ENCODE measurements around the gene PALS2. TPM values are rescaled to one million over a fixed set of nuclear protein-coding genes. Genes with fewer than 3 reads are reported as not detected.

Gene PALS2
- total and polyA plus RNA-seq, 4 donors = 12.7 to 155 (median 48.0) TPM

DNA sequence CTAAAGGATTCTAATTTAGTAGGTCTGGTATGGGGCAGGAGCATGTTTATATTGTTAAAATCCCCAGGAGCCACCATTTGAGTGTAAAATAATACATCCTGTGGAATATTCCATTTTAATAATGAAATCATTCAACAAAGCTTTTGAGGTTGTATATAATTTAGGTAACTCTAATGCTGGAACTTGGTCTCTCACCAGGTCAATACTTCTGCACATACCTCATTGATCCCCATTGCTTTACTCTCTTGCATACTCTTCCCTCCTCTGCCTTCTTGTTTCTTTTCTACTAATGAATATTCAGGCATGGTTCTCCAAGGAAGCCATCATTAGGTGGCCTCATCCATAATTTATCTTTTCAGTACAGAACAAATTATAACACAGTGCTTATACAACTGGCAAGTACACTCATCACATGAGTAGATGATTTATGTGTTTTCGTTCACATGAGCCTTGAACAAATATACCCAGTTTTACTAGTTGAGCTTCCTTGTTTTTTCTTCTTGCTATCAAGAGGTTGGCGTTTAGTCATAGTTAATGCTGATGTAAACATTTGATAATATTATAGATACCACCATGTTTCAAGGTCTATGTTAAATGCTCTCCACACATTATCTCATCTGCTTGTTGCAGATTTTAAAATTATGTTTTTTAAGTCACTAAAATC is 7.2 kb downstream of the PALS2 start:
- DNase-seq (ENCODE audit: low read depth in 4 of 6, low spot score in 6 of 6) = no peak
- Histone ChIP-seq H3K4me1 (ENCODE audit: control insufficient read depth, insufficient read depth, low read length) (no peaks in the 10 kb centered on the region), H3K27ac (ENCODE audit: low read depth, low read length) (no peak overlapping the region), H3K9me3 (ENCODE audit: control insufficient read depth, insufficient read depth, low read length) (no peaks in the 10 kb centered on the region), H3K4me3 (ENCODE audit: low read depth, low read length) (no peak overlapping the region), H3K27me3 (ENCODE audit: control insufficient read depth, insufficient read depth, low read length) (no peaks in the 10 kb centered on the region), H3K36me3 (ENCODE audit: control insufficient read depth, insufficient read depth, low read length) (no peaks in the 10 kb centered on the region)
- WGBS (ENCODE audit: insufficient coverage) = no CpG with 5 or more reads among the region's 2 CpGs

DNA sequence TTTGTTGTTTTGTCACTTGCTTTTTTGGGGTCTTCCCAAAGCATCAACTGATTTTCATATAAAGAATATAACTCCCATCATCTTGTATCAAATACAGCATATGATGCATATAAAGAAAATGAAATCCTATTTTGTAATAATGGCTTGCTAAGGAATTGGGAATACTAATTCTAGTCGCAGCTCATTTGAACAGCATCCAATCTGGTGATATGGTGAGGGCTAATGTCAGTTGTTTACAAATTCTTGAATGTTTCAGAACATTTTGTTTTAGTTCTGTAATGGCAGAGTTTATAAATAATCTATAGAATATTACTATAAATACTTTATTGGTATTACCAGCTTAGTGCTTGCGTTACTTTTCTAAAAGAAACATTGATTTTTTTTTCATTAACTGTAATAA is 8.9 kb downstream of the PALS2 start:
- no peak for DNase-seq (ENCODE audit: low read depth in 4 of 6, low spot score in 6 of 6)
- WGBS (ENCODE audit: insufficient coverage) = no CpG with 5 or more reads among the region's 2 CpGs
- H3K27ac ChIP-seq (ENCODE audit: low read depth, low read length) = no peak overlapping the region
- H3K4me1 ChIP-seq (ENCODE audit: control insufficient read depth, insufficient read depth, low read length) = no peaks in the 10 kb centered on the region
- no peaks in the 10 kb centered on the region for H3K9me3 ChIP-seq (ENCODE audit: control insufficient read depth, insufficient read depth, low read length)
- H3K4me3 ChIP-seq (ENCODE audit: low read depth, low read length) = no peak overlapping the region
- H3K27me3 ChIP-seq (ENCODE audit: control insufficient read depth, insufficient read depth, low read length) = no peaks in the 10 kb centered on the region
- H3K36me3 ChIP-seq (ENCODE audit: control insufficient read depth, insufficient read depth, low read length) = no peaks in the 10 kb centered on the region

DNA sequence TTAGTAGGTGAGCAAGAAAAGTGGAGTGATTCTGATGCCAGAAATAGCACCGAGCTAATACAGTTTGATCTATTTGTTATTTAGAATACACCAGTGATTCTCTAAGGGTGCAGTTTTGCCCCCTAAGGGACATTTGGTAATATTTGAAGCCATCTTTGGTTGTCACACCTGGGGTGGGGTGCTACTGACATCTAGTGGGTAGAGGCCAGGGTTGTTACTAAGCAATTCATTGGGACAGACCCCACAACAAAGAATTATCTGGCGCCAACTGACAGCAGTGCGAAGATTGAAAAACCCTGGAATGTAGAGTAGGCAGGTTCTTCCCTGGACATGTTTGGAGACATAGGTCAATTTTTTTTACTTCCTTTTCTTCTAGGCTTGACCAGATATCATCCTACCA is 14.6 kb downstream of the PALS2 start:
- Histone ChIP-seq H3K4me3 (ENCODE audit: low read depth, low read length) (no peak overlapping the region), H3K36me3 (ENCODE audit: control insufficient read depth, insufficient read depth, low read length) (no peaks in the 10 kb centered on the region), H3K27me3 (ENCODE audit: control insufficient read depth, insufficient read depth, low read length) (no peaks in the 10 kb centered on the region), H3K9me3 (ENCODE audit: control insufficient read depth, insufficient read depth, low read length) (no peaks in the 10 kb centered on the region), H3K27ac (ENCODE audit: low read depth, low read length) (no peak overlapping the region), H3K4me1 (ENCODE audit: control insufficient read depth, insufficient read depth, low read length) (no peaks in the 10 kb centered on the region)
- peak in 2 of 6 donors; percentile 10 to 33 for DNase-seq (ENCODE audit: low read depth in 4 of 6, low spot score in 6 of 6)
- WGBS (ENCODE audit: insufficient coverage) = no CpG with 5 or more reads among the region's 3 CpGs

DNA sequence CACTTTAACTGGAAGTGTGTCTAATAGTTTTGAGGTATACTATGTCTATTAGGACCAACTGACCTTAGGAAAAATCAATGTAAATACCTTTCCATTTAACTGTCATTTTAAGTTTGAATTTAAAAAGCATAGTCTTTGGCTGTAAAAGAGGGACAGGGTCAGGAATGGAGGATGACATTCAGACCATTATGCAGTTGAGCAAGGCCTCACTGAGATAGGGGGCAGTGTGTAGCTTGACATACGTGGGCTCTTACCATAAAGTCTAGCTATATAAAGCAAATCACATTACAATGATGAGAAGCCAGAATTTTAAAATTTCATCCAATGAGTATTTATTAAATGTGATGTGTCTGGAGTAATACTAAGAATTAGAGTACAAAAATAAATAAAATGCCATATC is 17.9 kb downstream of the PALS2 start:
- H3K9me3 ChIP-seq (ENCODE audit: control insufficient read depth, insufficient read depth, low read length) = no peaks in the 10 kb centered on the region
- no CpG with 5 or more reads among the region's 1 CpG for WGBS (ENCODE audit: insufficient coverage)
- no peak for DNase-seq (ENCODE audit: low read depth in 4 of 6, low spot score in 6 of 6)

DNA sequence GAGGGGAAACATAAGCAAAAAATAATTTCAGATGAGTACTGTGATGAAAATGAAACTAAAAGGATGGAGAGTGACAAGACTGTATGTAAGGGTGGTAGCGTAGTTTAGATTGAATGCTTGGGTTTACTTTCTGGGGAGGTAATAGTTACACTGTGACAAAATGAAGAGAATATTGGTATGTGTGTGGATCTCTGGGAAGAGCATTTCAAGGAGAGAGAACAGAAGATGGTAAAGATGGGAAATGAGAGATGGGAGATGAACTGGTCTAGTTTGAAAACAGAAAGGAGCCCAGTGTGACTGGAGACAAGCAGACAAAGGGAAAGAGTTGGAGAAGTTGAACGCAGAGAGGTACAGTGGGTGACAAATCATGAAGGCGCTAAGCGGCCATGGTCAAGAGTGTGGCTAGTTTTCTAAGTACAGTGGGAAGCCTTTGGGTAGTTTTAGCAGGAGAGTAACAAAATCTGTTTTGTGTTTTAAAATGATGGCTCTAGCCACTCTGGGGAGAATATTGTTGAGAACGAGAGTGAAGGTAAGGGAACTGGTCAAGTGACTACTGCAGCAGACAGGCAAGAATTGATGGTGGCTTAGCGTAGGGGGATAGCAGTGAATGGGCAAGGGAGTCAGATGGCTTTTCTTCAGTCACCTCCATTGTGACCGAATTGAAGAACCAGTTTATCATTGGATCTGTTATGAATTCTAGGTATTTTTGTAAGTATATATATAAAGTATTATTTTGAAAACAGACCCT is 22.6 kb downstream of the PALS2 start:
- no peaks in the 10 kb centered on the region for H3K9me3 ChIP-seq (ENCODE audit: control insufficient read depth, insufficient read depth, low read length)
- no peak overlapping the region for H3K4me3 ChIP-seq (ENCODE audit: low read depth, low read length)
- no peaks in the 10 kb centered on the region for H3K27me3 ChIP-seq (ENCODE audit: control insufficient read depth, insufficient read depth, low read length)
- no peaks in the 10 kb centered on the region for H3K36me3 ChIP-seq (ENCODE audit: control insufficient read depth, insufficient read depth, low read length)
- DNase-seq (ENCODE audit: low read depth in 4 of 6, low spot score in 6 of 6) = no peak
- no peaks in the 10 kb centered on the region for H3K4me1 ChIP-seq (ENCODE audit: control insufficient read depth, insufficient read depth, low read length)
- no peak overlapping the region for H3K27ac ChIP-seq (ENCODE audit: low read depth, low read length)
- 89% methylated on average over 6 of the region's 7 CpGs for WGBS (ENCODE audit: insufficient coverage)

More for the DNA sequence above, 17.9 kb downstream of the PALS2 start:
- H3K4me3 ChIP-seq (ENCODE audit: low read depth, low read length) = no peak overlapping the region
- H3K4me1 ChIP-seq (ENCODE audit: control insufficient read depth, insufficient read depth, low read length) = no peaks in the 10 kb centered on the region
- H3K36me3 ChIP-seq (ENCODE audit: control insufficient read depth, insufficient read depth, low read length) = no peaks in the 10 kb centered on the region
- H3K27me3 ChIP-seq (ENCODE audit: control insufficient read depth, insufficient read depth, low read length) = no peaks in the 10 kb centered on the region
- H3K27ac ChIP-seq (ENCODE audit: low read depth, low read length) = no peak overlapping the region

DNA sequence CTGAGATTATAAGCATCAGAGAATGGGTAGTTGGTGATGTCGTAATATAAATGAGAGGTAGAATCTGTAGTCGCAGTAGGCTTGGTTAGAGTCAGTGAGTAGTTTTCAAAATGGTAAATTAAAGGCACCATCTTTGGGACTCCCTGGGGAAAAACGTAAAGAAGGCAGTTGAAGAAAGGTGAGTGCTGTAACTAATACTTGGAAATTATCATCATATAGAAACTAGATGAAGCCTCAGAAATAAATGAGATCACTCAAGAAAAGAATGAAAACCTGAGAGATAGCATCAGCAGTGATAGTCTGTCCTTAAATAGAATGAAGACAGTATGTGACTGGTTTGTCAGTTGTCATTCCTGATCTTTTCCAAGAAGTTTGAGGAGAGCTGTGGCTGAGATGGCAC is 23.8 kb downstream of the PALS2 start:
- no peak overlapping the region for H3K4me3 ChIP-seq (ENCODE audit: low read depth, low read length)
- no peaks in the 10 kb centered on the region for H3K27me3 ChIP-seq (ENCODE audit: control insufficient read depth, insufficient read depth, low read length)
- DNase-seq (ENCODE audit: low read depth in 4 of 6, low spot score in 6 of 6) = no peak
- no peaks in the 10 kb centered on the region for H3K4me1 ChIP-seq (ENCODE audit: control insufficient read depth, insufficient read depth, low read length)
- H3K9me3 ChIP-seq (ENCODE audit: control insufficient read depth, insufficient read depth, low read length) = no peaks in the 10 kb centered on the region
- no peaks in the 10 kb centered on the region for H3K36me3 ChIP-seq (ENCODE audit: control insufficient read depth, insufficient read depth, low read length)
- H3K27ac ChIP-seq (ENCODE audit: low read depth, low read length) = no peak overlapping the region
- WGBS (ENCODE audit: insufficient coverage) = 94% methylated on average over 2 of the region's 3 CpGs

DNA sequence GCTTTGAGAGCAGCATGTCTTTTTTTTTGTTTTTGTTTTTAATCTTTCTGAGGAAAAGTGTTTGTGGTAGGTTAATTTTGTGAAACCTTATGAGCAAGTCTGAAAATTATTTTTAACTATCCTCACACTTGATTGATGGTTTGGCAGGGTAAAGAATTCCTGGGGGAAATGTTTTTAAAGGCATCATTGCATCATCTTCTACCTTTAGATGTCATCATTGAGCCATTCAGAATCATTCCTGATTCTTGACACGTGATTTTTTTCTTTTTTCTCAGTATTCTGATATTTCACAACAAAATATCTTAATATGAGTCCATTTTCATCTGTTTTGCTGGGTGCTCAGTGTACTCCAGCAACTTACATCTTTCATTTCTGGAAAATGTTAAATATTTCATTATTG is 28.3 kb downstream of the PALS2 start:
- Histone ChIP-seq H3K4me1 (ENCODE audit: control insufficient read depth, insufficient read depth, low read length) (no peaks in the 10 kb centered on the region), H3K27me3 (ENCODE audit: control insufficient read depth, insufficient read depth, low read length) (no peaks in the 10 kb centered on the region), H3K4me3 (ENCODE audit: low read depth, low read length) (no peak overlapping the region), H3K9me3 (ENCODE audit: control insufficient read depth, insufficient read depth, low read length) (no peaks in the 10 kb centered on the region), H3K36me3 (ENCODE audit: control insufficient read depth, insufficient read depth, low read length) (no peaks in the 10 kb centered on the region), H3K27ac (ENCODE audit: low read depth, low read length) (no peak overlapping the region)
- no peak for DNase-seq (ENCODE audit: low read depth in 4 of 6, low spot score in 6 of 6)
- no CpG with 5 or more reads among the region's 1 CpG for WGBS (ENCODE audit: insufficient coverage)

DNA sequence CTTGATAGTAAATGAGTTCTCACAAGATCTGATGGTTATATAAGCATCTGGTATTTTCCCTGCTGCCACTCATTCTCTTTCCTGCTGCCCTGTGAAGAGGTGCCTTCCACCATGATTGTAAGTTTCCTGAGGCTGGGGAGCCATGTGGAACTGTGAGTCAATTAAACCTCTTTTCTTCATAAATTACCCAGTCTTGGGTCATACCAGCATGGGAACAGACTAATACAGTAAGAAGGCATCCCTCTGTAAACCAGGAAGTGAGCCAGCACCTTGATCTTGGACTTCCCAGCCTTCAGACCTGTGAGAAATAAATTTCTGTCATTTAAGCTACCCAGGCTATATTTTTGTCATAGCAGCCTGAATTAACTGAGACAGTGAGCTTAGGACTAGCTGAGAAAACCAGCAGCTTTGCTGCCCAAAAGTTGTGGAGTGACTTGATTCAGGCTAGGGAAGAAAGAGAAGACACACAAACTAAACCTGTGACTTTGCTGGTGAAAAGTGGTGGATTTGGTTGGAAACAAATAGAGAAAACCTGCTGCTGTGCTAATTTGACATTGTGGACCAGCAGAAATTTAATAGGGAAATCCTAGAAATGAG is 29.7 kb downstream of the PALS2 start:
- no peaks in the 10 kb centered on the region for H3K36me3 ChIP-seq (ENCODE audit: control insufficient read depth, insufficient read depth, low read length)
- no peaks in the 10 kb centered on the region for H3K4me1 ChIP-seq (ENCODE audit: control insufficient read depth, insufficient read depth, low read length)
- H3K27ac ChIP-seq (ENCODE audit: low read depth, low read length) = no peak overlapping the region
- no peak overlapping the region for H3K4me3 ChIP-seq (ENCODE audit: low read depth, low read length)
- no peak for DNase-seq (ENCODE audit: low read depth in 4 of 6, low spot score in 6 of 6)
- no peaks in the 10 kb centered on the region for H3K9me3 ChIP-seq (ENCODE audit: control insufficient read depth, insufficient read depth, low read length)
- no peaks in the 10 kb centered on the region for H3K27me3 ChIP-seq (ENCODE audit: control insufficient read depth, insufficient read depth, low read length)

DNA sequence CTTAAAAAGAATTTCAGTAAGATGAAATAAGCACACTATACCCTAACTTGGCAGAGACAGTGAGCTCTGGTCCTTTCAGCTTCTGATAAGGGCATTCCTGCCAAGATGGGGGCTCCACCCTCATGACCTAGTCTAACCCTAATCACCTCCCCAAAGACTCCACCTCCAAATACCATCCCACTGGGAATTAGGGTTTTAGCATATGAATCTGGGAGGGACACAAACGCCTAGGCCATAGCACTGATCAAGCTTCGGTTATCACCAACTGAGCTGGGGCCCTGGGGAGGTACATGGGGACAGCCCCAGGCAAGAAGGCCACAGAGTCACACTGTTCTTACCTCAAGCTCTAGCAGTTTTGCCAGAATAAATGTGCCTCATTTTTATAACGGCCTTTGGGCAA is 31.4 kb downstream of the PALS2 start:
- no peak for DNase-seq (ENCODE audit: low read depth in 4 of 6, low spot score in 6 of 6)
- no peak overlapping the region for H3K27ac ChIP-seq (ENCODE audit: low read depth, low read length)
- H3K27me3 ChIP-seq (ENCODE audit: control insufficient read depth, insufficient read depth, low read length) = no peaks in the 10 kb centered on the region
- H3K9me3 ChIP-seq (ENCODE audit: control insufficient read depth, insufficient read depth, low read length) = no peaks in the 10 kb centered on the region
- 85% methylated on average over 3 of the region's 3 CpGs for WGBS (ENCODE audit: insufficient coverage)
- H3K36me3 ChIP-seq (ENCODE audit: control insufficient read depth, insufficient read depth, low read length) = no peaks in the 10 kb centered on the region
- no peaks in the 10 kb centered on the region for H3K4me1 ChIP-seq (ENCODE audit: control insufficient read depth, insufficient read depth, low read length)
- H3K4me3 ChIP-seq (ENCODE audit: low read depth, low read length) = no peak overlapping the region

DNA sequence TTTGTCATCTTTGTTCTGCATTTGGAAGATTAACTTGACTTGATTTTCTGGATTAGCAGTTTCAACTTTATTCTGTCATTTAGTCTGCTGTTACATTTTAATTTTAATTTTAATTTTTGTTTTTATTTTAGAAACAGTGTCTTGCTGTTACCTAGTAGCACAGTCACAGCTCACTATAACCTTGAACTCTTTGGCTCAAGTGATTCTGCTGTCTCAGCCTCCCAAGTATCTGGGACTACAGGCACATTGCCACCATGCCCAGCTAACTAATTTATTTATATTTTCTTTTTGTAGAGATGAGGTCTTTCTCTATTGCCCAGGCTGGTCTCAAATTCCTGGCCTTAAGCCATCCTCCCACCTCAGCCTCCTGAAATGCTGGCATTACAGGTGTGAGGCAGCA is 35.3 kb downstream of the PALS2 start:
- peak in 1 of 6 donors; percentile 5 for DNase-seq (ENCODE audit: low read depth in 4 of 6, low spot score in 6 of 6)
- no peaks in the 10 kb centered on the region for H3K27me3 ChIP-seq (ENCODE audit: control insufficient read depth, insufficient read depth, low read length)
- H3K27ac ChIP-seq (ENCODE audit: low read depth, low read length) = no peak overlapping the region
- no peak overlapping the region for H3K4me3 ChIP-seq (ENCODE audit: low read depth, low read length)
- no peaks in the 10 kb centered on the region for H3K9me3 ChIP-seq (ENCODE audit: control insufficient read depth, insufficient read depth, low read length)
- no peaks in the 10 kb centered on the region for H3K4me1 ChIP-seq (ENCODE audit: control insufficient read depth, insufficient read depth, low read length)
- no peaks in the 10 kb centered on the region for H3K36me3 ChIP-seq (ENCODE audit: control insufficient read depth, insufficient read depth, low read length)

All from spinal cord (tissue), 10 donors.